Measurements from ENCODE around the gene USP28. TPM values are rescaled to one million over a fixed set of nuclear protein-coding genes. Genes with fewer than 3 reads are reported as not detected.

USP28 gene
- polyA plus RNA-seq, 2 of the 4 experiments (the other 2 are of a cell fraction) = 15.4 to 31.3 TPM

- 8% methylated on average over 4 of the region's 4 CpGs for WGBS (ENCODE audit: missing lambda C conversion rate)
- ATAC-seq (peak; percentile 62 to 72; a peak in 4 of 6 replicates), FAIRE-seq (no peak), DNase-seq (ENCODE audit: low read depth in 1 of 2, low spot score in 1 of 2) (peak; percentile 10 to 54)
- H3K4me2 ChIP-seq = peak overlapping the region; percentile 23; the same call in 1 of the 3 replicates
- CTCF ChIA-PET = interaction anchor here (1.2 to 3.6 kb wide), 4 partner anchors 10 to 355 kb away, joined by 3 to 17 read pairs (median 14); no protein-coding TSS in a partner anchor
- POLR2A ChIA-PET = no interaction called here
- H3K4me3 ChIP-seq = no peak overlapping the region
- H3K4me1 ChIP-seq = peaks cover 8% of the 10 kb centered on the region; the same call in 2 of the 3 replicates
- TF ChIP-seq CTCF (IDR thresholded peaks at IDR 0.05) (0 out of 3 replicates have a peak, but pooled peaks have one; percentile 14), ELK1 (IDR thresholded peaks at IDR 0.05; ENCODE audit: low read depth, low read length) (no peak), MYC (IDR thresholded peaks at IDR 0.05; ENCODE audit: borderline replicate concordance, low read length) (no peak)
- no peak overlapping the region for H3K27ac ChIP-seq
- H3K9me3 ChIP-seq = no peaks in the 10 kb centered on the region
These were observed 30.7 kb upstream of the USP28 start for GRCh38 chr11:113906038-113906437.

- no peak for DNase-seq (ENCODE audit: low read depth in 1 of 2, low spot score in 1 of 2)
- H3K27ac ChIP-seq = no peak within 1 kb of the TSS
- ChIA-PET POLR2A (no interaction called here), CTCF (interaction anchor here (3.4 to 3.6 kb wide), 2 partner anchors 9 to 357 kb away, joined by 16 to 17 read pairs; no protein-coding TSS in a partner anchor)
- peaks cover 8% of the 10 kb centered on the region; the same call in 2 of the 3 replicates for H3K4me1 ChIP-seq
- no peak for ATAC-seq
- 29% methylated on average over 6 of the region's 6 CpGs for WGBS (ENCODE audit: missing lambda C conversion rate)
- H3K4me3 ChIP-seq = no peak within 1 kb of the TSS
- TF ChIP-seq CHD2 (IDR thresholded peaks at IDR 0.05; ENCODE audit: low read length, partially characterized antibody) = no peak
- H3K4me2 ChIP-seq = no peak within 1 kb of the TSS
- H3K9me3 ChIP-seq = no peaks in the 10 kb centered on the region
- no peak for FAIRE-seq
These were observed 29.2 kb upstream of the USP28 start, which contains the start of gene HTR3B for GRCh38 chr11:113904379-113905101. Gene HTR3B, plus strand, starts transcription at chr11:113904796. Its CDS starts 138 bp downstream, at chr11:113904934.

- ChIA-PET POLR2A (no interaction called here), CTCF (interaction anchor here (15.2 kb wide), 1 partner anchor 361 kb away, joined by 240 read pairs; no protein-coding TSS in a partner anchor)
- FAIRE-seq = no peak
These were observed 25.8 kb upstream of the USP28 start for GRCh38 chr11:113901141-113901540.

GRCh38 chr11:113896156-113896879 lies 20.9 kb upstream of the USP28 start:
- no peak overlapping the region for H3K4me3 ChIP-seq
- TF ChIP-seq NPAS2 (CRISPR knock-in tag; IDR thresholded peaks at IDR 0.05; ENCODE audit: borderline replicate concordance) = no peak
- peak; percentile 67 for TF ChIP-seq SMC3 (IDR thresholded peaks at IDR 0.05)
- peak; percentile 66 for TF ChIP-seq CTCF (IDR thresholded peaks at IDR 0.05)
- peak; percentile 60 to 64 for TF ChIP-seq RAD21 (conservative IDR thresholded peaks at IDR 0.05 in 1 of 2, IDR thresholded peaks at IDR 0.05 in 1 of 2)
- no peak for FAIRE-seq

More at GRCh38 chr11:113901141-113901540, 25.8 kb upstream of the USP28 start:
- 51% methylated on average over 2 of the region's 2 CpGs for WGBS (ENCODE audit: missing lambda C conversion rate)
- Histone ChIP-seq H3K4me3 (no peak overlapping the region), H3K4me2 (no peak overlapping the region), H3K9me3 (no peaks in the 10 kb centered on the region), H3K27ac (no peak overlapping the region), H3K4me1 (peaks cover 3% of the 10 kb centered on the region; the same call in 2 of the 3 replicates)
- TF ChIP-seq CBX8 (IDR thresholded peaks at IDR 0.05) = no peak
- no peak for TF ChIP-seq FOXS1 (CRISPR knock-in tag; IDR thresholded peaks at IDR 0.05)
- no peak for TF ChIP-seq JUNB (IDR thresholded peaks at IDR 0.05)
- no peak for ATAC-seq
- DNase-seq (ENCODE audit: low read depth in 1 of 2, low spot score in 1 of 2) = no peak

More at GRCh38 chr11:113896156-113896879, 20.9 kb upstream of the USP28 start:
- ChIA-PET CTCF (interaction anchor here (0.6 to 15.2 kb wide), 21 partner anchors 9 to 459 kb away, joined by 3 to 240 read pairs (median 4); partner anchors contain the start of gene USP28), POLR2A (interaction anchor here (1.1 to 1.3 kb wide), 2 partner anchors 21 to 364 kb away, joined by 4 to 7 read pairs; partner anchors contain the start of gene USP28)
- no peaks in the 10 kb centered on the region for H3K9me3 ChIP-seq
- H3K4me1 ChIP-seq = no peaks in the 10 kb centered on the region
- H3K4me2 ChIP-seq = 0 out of 3 replicates have a peak overlapping the region, but pooled peaks have one; percentile 15
- WGBS (ENCODE audit: missing lambda C conversion rate) = 13% methylated on average over 10 of the region's 10 CpGs
- peak; percentile 88 to 91 for ATAC-seq
- no peak overlapping the region for H3K27ac ChIP-seq
- peak; percentile 15 to 22 for DNase-seq (ENCODE audit: low read depth in 1 of 2, low spot score in 1 of 2)

Data from A549 (cell line).